ENCODE data around the gene MUC20. TPM values are rescaled to one million over a fixed set of nuclear protein-coding genes. Genes with fewer than 3 reads are reported as not detected.

MUC20 gene
- total and polyA plus RNA-seq, 2 of the 8 experiments (the other 6 are each of a cell fraction or from before 2014, with no cell fraction given) = 0.24 to 0.26 TPM

- H4K5ac ChIP-seq (ENCODE audit: insufficient read length, low read depth, low read length) = no peak overlapping the region
- H4K20me1 ChIP-seq (replicated peaks in 1 of 2; ENCODE audit: control insufficient read depth in 1 of 2, insufficient read depth in 2 of 2, low read length in 2 of 2) = no peaks in the 10 kb centered on the region
- no peak overlapping the region for H2AK5ac ChIP-seq (ENCODE audit: low read depth, low read length)
- H3K23ac ChIP-seq (ENCODE audit: insufficient read length) = no peak overlapping the region
- no peaks in the 10 kb centered on the region for H3K27me3 ChIP-seq (replicated peaks in 1 of 4; ENCODE audit: control insufficient read depth in 3 of 4, extremely low read depth in 1 of 4, insufficient read depth in 3 of 4, low read length in 3 of 4)
- no peak overlapping the region for H3K27ac ChIP-seq (ENCODE audit: low read depth, low read length)
- peaks cover 2 to 5% of the 10 kb centered on the region in 2 experiments; a peak in 2 of 4 replicates for H3K9me3 ChIP-seq (ENCODE audit: insufficient read depth in 2 of 2, low read depth in 1 of 2, low read length in 1 of 2)
- H3K4ac ChIP-seq (replicated peaks; ENCODE audit: insufficient read length, low read depth, low read length) = no peak overlapping the region
- FAIRE-seq (no peak), DNase-seq (ENCODE audit: low read depth in 1 of 2, low spot score in 2 of 2) (no peak)
- TF ChIP-seq CHD2 (IDR thresholded peaks at IDR 0.05; ENCODE audit: low read length) = no peak
- no peak for TF ChIP-seq RFX5 (IDR thresholded peaks at IDR 0.05; ENCODE audit: borderline replicate concordance, low read depth, low read length)
- H3K9ac ChIP-seq (replicated peaks in 1 of 4; ENCODE audit: extremely low read depth in 1 of 4, low read depth in 3 of 4, low read length in 3 of 4) = no peak overlapping the region; a peak in 1 of 7 replicates
- no peak overlapping the region for H4K8ac ChIP-seq (ENCODE audit: extremely low read depth, insufficient read depth, low read length)
- no peak overlapping the region for H3K14ac ChIP-seq (ENCODE audit: insufficient read length)
- no peaks in the 10 kb centered on the region for H3K79me2 ChIP-seq (ENCODE audit: control insufficient read depth in 1 of 2, insufficient read depth in 2 of 2, low read length in 2 of 2)
- H3K18ac ChIP-seq (ENCODE audit: extremely low read depth, low read length) = no peak overlapping the region
- no peak overlapping the region for H3K56ac ChIP-seq (replicated peaks; ENCODE audit: insufficient read length, low read depth, low read length)
- H3K79me1 ChIP-seq (ENCODE audit: low read depth, low read length) = no peaks in the 10 kb centered on the region
- no peak overlapping the region for H2BK5ac ChIP-seq (ENCODE audit: low read depth, low read length)
- H2BK120ac ChIP-seq (replicated peaks; ENCODE audit: low read depth, low read length) = no peak overlapping the region
- no peaks in the 10 kb centered on the region for H3K4me1 ChIP-seq (replicated peaks in 1 of 4; ENCODE audit: control insufficient read depth in 3 of 4, insufficient read depth in 4 of 4, low read length in 3 of 4)
- POLR2A ChIA-PET (ENCODE audit: partially characterized antibody) = no interaction called here
- no peak overlapping the region for H3K4me2 ChIP-seq (ENCODE audit: insufficient read depth in 1 of 2, low read depth in 2 of 2, low read length in 2 of 2)
- no peaks in the 10 kb centered on the region for H3K36me3 ChIP-seq (ENCODE audit: control insufficient read depth in 2 of 4, insufficient read depth in 4 of 4, low read length in 3 of 4)
- peaks cover 10% of the 10 kb centered on the region; the same call in 1 of the 2 replicates for H3K23me2 ChIP-seq (ENCODE audit: low read depth, low read length)
- no peak overlapping the region for H2BK12ac ChIP-seq (ENCODE audit: low read depth, low read length)
- no peak overlapping the region for H2BK20ac ChIP-seq (ENCODE audit: low read length)
- WGBS, 2 experiments (ENCODE audit: extremely low coverage in 1 of 2, insufficient coverage in 1 of 2, insufficient read length in 1 of 2, insufficient replicate concordance in 2 of 2, low coverage in 1 of 2, low lambda C conversion rate in 2 of 2, missing lambda C conversion rate in 1 of 2) = 80% methylated on average over 13 of the region's 14 CpGs; no CpG with 5 or more reads in 1 of the 2 experiments
- no peak overlapping the region for H2BK15ac ChIP-seq (ENCODE audit: low read length)
- H4K91ac ChIP-seq (replicated peaks; ENCODE audit: insufficient read length, low read length) = no peak overlapping the region
- H3K4me3 ChIP-seq (ENCODE audit: extremely low read depth in 1 of 4, insufficient read depth in 2 of 4, low read depth in 3 of 4, low read length in 4 of 4) = no peak overlapping the region
- CTCF ChIA-PET (ENCODE audit: partially characterized antibody) = interaction anchor here (1.6 to 4.4 kb wide), 2 partner anchors 50 to 79 kb away, joined by 4 to 23 read pairs; no protein-coding TSS in a partner anchor
- no peak overlapping the region for H2AFZ ChIP-seq (ENCODE audit: low read length)
Observed at GRCh38 chr3:195771646-195772300, 51.0 kb downstream of the MUC20 start.

Measured in H1 (cell line).